H1 (cell line): ENCODE data around the gene HDAC9.

Source experiments
- FOSL1 ChIP-seq: IDR thresholded peaks from 2 replicates; pipeline ENCODE4 v1.6.1; 2011; ENCODE audit warnings: mild to moderate bottlenecking, low read depth, low read length, moderate library complexity; ENCODE audit not compliant: insufficient read depth
- TF ChIP-seq, protein P1 (sequence below): IDR thresholded peaks from 2 replicates; pipeline ENCODE4 v1.6.1; 2012; ENCODE audit warnings: inconsistent platforms

DNA sequence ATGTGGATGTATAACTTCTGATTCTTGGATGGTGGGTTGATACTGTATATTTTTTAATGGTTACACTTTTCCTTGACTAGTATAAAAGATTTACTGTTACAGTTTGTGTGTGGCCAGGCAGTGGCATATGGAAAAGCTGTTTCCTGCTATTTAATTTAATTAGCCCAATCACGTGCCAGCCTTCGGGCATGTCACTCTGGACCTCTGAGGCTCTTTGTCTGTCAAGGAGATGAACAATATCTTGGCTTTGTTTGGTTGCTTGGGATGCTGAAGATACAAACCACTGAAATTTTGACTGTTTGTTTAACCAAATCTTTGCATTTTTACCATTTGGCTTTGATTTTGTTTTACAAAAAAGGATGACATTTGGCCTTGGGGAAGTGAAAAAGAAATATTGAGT lies 185.0 kb downstream of the HDAC9 start:
- TF ChIP-seq, protein P1, sequence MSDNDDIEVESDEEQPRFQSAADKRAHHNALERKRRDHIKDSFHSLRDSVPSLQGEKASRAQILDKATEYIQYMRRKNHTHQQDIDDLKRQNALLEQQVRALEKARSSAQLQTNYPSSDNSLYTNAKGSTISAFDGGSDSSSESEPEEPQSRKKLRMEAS, result no peak
- TF ChIP-seq FOSL1, result no peak
